CD4-positive, alpha-beta T cell treated with Interleukin-4 for 4 hours (primary cell): Measurements from ENCODE around the gene GATB.

Experiments
- DNase-seq: peaks from one replicate; pipeline ENCODE4 v3.0.0-alpha.2; 2020

GATB gene

GRCh38 chr4:151692821-151693673, 67.8 kb downstream of the GATB start:
- DNase-seq = no peak

- DNase-seq = no peak
Observed at GRCh38 chr4:151692443-151692782, 68.4 kb downstream of the GATB start.

GRCh38 chr4:151691639-151692442, 69.0 kb downstream of the GATB start:
- no peak for DNase-seq

GRCh38 chr4:151690876-151691275, 69.9 kb downstream of the GATB start:
- no peak for DNase-seq

GRCh38 chr4:151690164-151690870, 70.5 kb downstream of the GATB start:
- DNase-seq = no peak

GRCh38 chr4:151689211-151689991, 71.4 kb downstream of the GATB start:
- no peak for DNase-seq

GRCh38 chr4:151688785-151689043, 72.1 kb downstream of the GATB start:
- DNase-seq = no peak

GRCh38 chr4:151688003-151688784, 72.6 kb downstream of the GATB start:
- DNase-seq = no peak

- DNase-seq = no peak
Observed at GRCh38 chr4:151687021-151687640, 73.7 kb downstream of the GATB start.

- no peak for DNase-seq
Observed at GRCh38 chr4:151685303-151685702, 75.5 kb downstream of the GATB start.

- no peak for DNase-seq
Observed at GRCh38 chr4:151681085-151681484, 79.7 kb downstream of the GATB start.

- DNase-seq = no peak
Observed at GRCh38 chr4:151679231-151679630, 81.6 kb downstream of the GATB start.

GRCh38 chr4:151678048-151678872, 82.5 kb downstream of the GATB start:
- DNase-seq = no peak

GRCh38 chr4:151677193-151677592, 83.6 kb downstream of the GATB start:
- no peak for DNase-seq

GRCh38 chr4:151676301-151676700, 84.5 kb downstream of the GATB start:
- DNase-seq = no peak

- no peak for DNase-seq
Observed at GRCh38 chr4:151675411-151675971, 85.3 kb downstream of the GATB start.

- no peak for DNase-seq
Observed at GRCh38 chr4:151674804-151675391, 85.9 kb downstream of the GATB start.

- DNase-seq = no peak
Observed at GRCh38 chr4:151673908-151674520, 86.8 kb downstream of the GATB start.

GRCh38 chr4:151672996-151673395, 87.8 kb downstream of the GATB start:
- no peak for DNase-seq
